ENCODE measurements around the gene OGFOD3.

GRCh38 chr17:82408938-82409318, 9.5 kb downstream of the OGFOD3 start:
- TF ChIP-seq, protein P1, sequence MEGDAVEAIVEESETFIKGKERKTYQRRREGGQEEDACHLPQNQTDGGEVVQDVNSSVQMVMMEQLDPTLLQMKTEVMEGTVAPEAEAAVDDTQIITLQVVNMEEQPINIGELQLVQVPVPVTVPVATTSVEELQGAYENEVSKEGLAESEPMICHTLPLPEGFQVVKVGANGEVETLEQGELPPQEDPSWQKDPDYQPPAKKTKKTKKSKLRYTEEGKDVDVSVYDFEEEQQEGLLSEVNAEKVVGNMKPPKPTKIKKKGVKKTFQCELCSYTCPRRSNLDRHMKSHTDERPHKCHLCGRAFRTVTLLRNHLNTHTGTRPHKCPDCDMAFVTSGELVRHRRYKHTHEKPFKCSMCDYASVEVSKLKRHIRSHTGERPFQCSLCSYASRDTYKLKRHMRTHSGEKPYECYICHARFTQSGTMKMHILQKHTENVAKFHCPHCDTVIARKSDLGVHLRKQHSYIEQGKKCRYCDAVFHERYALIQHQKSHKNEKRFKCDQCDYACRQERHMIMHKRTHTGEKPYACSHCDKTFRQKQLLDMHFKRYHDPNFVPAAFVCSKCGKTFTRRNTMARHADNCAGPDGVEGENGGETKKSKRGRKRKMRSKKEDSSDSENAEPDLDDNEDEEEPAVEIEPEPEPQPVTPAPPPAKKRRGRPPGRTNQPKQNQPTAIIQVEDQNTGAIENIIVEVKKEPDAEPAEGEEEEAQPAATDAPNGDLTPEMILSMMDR (IDR thresholded peaks at IDR 0.05; ENCODE audit: poor library complexity): no peak
- TF ChIP-seq EZH2phosphoT487 (IDR thresholded peaks at IDR 0.05; ENCODE audit: low read depth, severe bottlenecking, unreplicated experiment) (no peak), EZH2 (IDR thresholded peaks at IDR 0.05; ENCODE audit: borderline replicate concordance) (no peak)

Data from hepatocyte (in vitro differentiated cells).